GM23338 (cell line): Measurements from ENCODE around the gene URM1. TPM values are rescaled to one million over a fixed set of nuclear protein-coding genes. Genes with fewer than 3 reads are reported as not detected.

Source experiments
- ATAC-seq: fragments of 200-7000 bp; cut with Tn5 transposase; 3 replicates; pipeline ENCODE4 v1.9.1; 2020
- DNase-seq: peaks from one replicate; pipeline ENCODE4 v3.0.0-alpha.2; 2015; ENCODE audit warnings: low spot score
- H2AFZ ChIP-seq: fragments of 200-600 bp; sonication (generic); 2 replicates; pipeline ENCODE4 v1.8.0; 2016; ENCODE audit warnings: antibody characterized with exemption, mild to moderate bottlenecking, moderate library complexity
- H3F3A ChIP-seq: fragments of 200-600 bp; sonication (generic); replicated peaks from 2 replicates; pipeline ENCODE4 v1.8.0; 2017; ENCODE audit warnings: antibody characterized with exemption, mixed run types, low read depth
- H3K27ac ChIP-seq: fragments of 200-600 bp; sonication (generic); 2 replicates; pipeline ENCODE4 v1.6.1; 2016; ENCODE audit warnings: low read depth
- H3K27me3 ChIP-seq: fragments of 200-600 bp; sonication (generic); 2 replicates; pipeline ENCODE4 v1.8.0; 2016; ENCODE audit warnings: mild to moderate bottlenecking, mixed run types, moderate library complexity; ENCODE audit not compliant: insufficient read depth
- H3K36me3 ChIP-seq: fragments of 200-600 bp; sonication (generic); 2 replicates; pipeline ENCODE4 v1.8.0; 2016; ENCODE audit warnings: mild to moderate bottlenecking; ENCODE audit not compliant: insufficient read depth
- H3K4me1 ChIP-seq: fragments of 200-600 bp; sonication (generic); 2 replicates; pipeline ENCODE4 v1.8.0; 2016; ENCODE audit warnings: mild to moderate bottlenecking, moderate library complexity; ENCODE audit not compliant: insufficient read depth
- H3K4me2 ChIP-seq: fragments of 200-600 bp; sonication (generic); 2 replicates; pipeline ENCODE4 v1.7.1; 2017; ENCODE audit warnings: mixed run types
- H3K4me3 ChIP-seq: fragments of 200-600 bp; sonication (generic); 2 replicates; pipeline ENCODE4 v1.6.1; 2016; ENCODE audit warnings: mixed run types
- H3K79me2 ChIP-seq: fragments of 200-600 bp; sonication (generic); replicated peaks from 2 replicates; pipeline ENCODE4 v1.8.0; 2017; ENCODE audit warnings: mild to moderate bottlenecking; ENCODE audit not compliant: insufficient read depth
- H3K9me2 ChIP-seq: fragments of 200-600 bp; sonication (generic); 2 replicates; pipeline ENCODE4 v1.8.0; 2017; ENCODE audit not compliant: insufficient read depth
- H4K20me1 ChIP-seq: fragments of 200-600 bp; sonication (generic); replicated peaks from 2 replicates; pipeline ENCODE4 v1.8.0; 2017; ENCODE audit warnings: mild to moderate bottlenecking; ENCODE audit not compliant: insufficient read depth
- H3K27ac Mint-ChIP-seq: 2 replicates; pipeline ENCODE4 v1.8.0; 2020; ENCODE audit warnings: inconsistent platforms, mild to moderate bottlenecking, moderate library complexity, mixed read lengths
- H3K27me3 Mint-ChIP-seq: 3 replicates; pipeline ENCODE4 v1.8.0; 2022; ENCODE audit warnings: low read depth, mild to moderate bottlenecking, moderate library complexity, mixed read lengths, inconsistent platforms; ENCODE audit not compliant: insufficient read depth, poor library complexity
- H3K36me3 Mint-ChIP-seq: 3 replicates; pipeline ENCODE4 v1.8.0; 2021; ENCODE audit warnings: low read depth, mild to moderate bottlenecking, inconsistent platforms, moderate library complexity, mixed read lengths
- H3K4me1 Mint-ChIP-seq: 3 replicates; pipeline ENCODE4 v1.8.0; 2020; ENCODE audit warnings: mild to moderate bottlenecking, inconsistent platforms, mixed read lengths
- H3K4me3 Mint-ChIP-seq: 3 replicates; pipeline ENCODE4 v1.8.0; 2021; ENCODE audit warnings: moderate library complexity, mild to moderate bottlenecking, inconsistent platforms, mixed read lengths
- H3K9me3 Mint-ChIP-seq: 3 replicates; pipeline ENCODE4 v1.8.0; 2020; ENCODE audit warnings: moderate library complexity, mild to moderate bottlenecking, inconsistent platforms, mixed read lengths
- CREB1 ChIP-seq: fragments of 250-450 bp; sonication (Bioruptor Pico); IDR thresholded peaks from 2 replicates; pipeline ENCODE4 v1.5.0; 2020; ENCODE audit warnings: low read depth, mild to moderate bottlenecking, moderate library complexity
- CTCF ChIP-seq, 2 experiments: fragments of 200-600 bp in 1 of 2; sonication (generic) in 1 of 2; conservative IDR thresholded peaks; 2 replicates each; pipeline versions ENCODE4 v1.5.1 to v1.6.1; 2016 to 2017; ENCODE audit warnings: antibody characterized with exemption in 2 of 2, low read depth in 2 of 2, mild to moderate bottlenecking in 2 of 2, moderate library complexity in 1 of 2
- ETS1 ChIP-seq: IDR thresholded peaks from 2 replicates; pipeline ENCODE4 v1.6.1; 2016; ENCODE audit warnings: antibody characterized with exemption
- EZH2 ChIP-seq: fragments of 200-600 bp; sonication (generic); IDR thresholded peaks from one replicate; pipeline ENCODE4 v1.8.0; 2017; ENCODE audit warnings: antibody characterized with exemption, mild to moderate bottlenecking, low read depth; ENCODE audit not compliant: unreplicated experiment
- EZH2phosphoT487 ChIP-seq: fragments of 200-600 bp; sonication (generic); IDR thresholded peaks from one replicate; pipeline ENCODE4 v1.8.1; 2018; ENCODE audit warnings: antibody characterized with exemption; ENCODE audit not compliant: unreplicated experiment
- JUNB ChIP-seq: IDR thresholded peaks from one replicate; pipeline ENCODE4 v1.6.1; 2016; ENCODE audit warnings: antibody characterized with exemption; ENCODE audit not compliant: unreplicated experiment
- NANOG ChIP-seq: IDR thresholded peaks from 2 replicates; pipeline ENCODE4 v1.6.1; 2016; ENCODE audit warnings: antibody characterized with exemption, borderline replicate concordance
- POLR2AphosphoS5 ChIP-seq: IDR thresholded peaks from 2 replicates; pipeline ENCODE4 v1.6.1; 2016; ENCODE audit warnings: antibody characterized with exemption, low read depth
- REST ChIP-seq: IDR thresholded peaks from one replicate; pipeline ENCODE4 v1.6.1; 2018; ENCODE audit warnings: antibody characterized with exemption; ENCODE audit not compliant: unreplicated experiment
- STAT1 ChIP-seq: IDR thresholded peaks from one replicate; pipeline ENCODE4 v1.6.1; 2016; ENCODE audit warnings: antibody characterized with exemption; ENCODE audit not compliant: unreplicated experiment
- ZNF114 ChIP-seq: fragments of 250-450 bp; sonication (Bioruptor Pico); IDR thresholded peaks from 2 replicates; pipeline ENCODE4 v1.5.0; 2020; ENCODE audit warnings: mild to moderate bottlenecking, moderate library complexity
- ZNF331 ChIP-seq: fragments of 250-450 bp; sonication (Bioruptor Pico); IDR thresholded peaks from 2 replicates; pipeline ENCODE4 v1.5.0; 2020; ENCODE audit warnings: low read depth, mild to moderate bottlenecking, moderate library complexity
- ZNF462 ChIP-seq: fragments of 250-450 bp; sonication (Bioruptor Pico); IDR thresholded peaks from 2 replicates; pipeline ENCODE4 v1.5.0; 2020; ENCODE audit warnings: mild to moderate bottlenecking, moderate library complexity
- polyA plus RNA-seq: library from polyadenylated mRNA; unstranded; fragments of >200 nt; fragmentation: Nextera tagmentation; extraction: Ambion mirVana; gene quantifications from 2 replicates; pipeline ENCODE4 v1.2.1, GENCODE V29; 2016
- total RNA-seq: library from RNA; depleted of rRNA; stranded (reverse); fragments of >200 nt; shearing (Covaris generic); gene quantifications from 2 replicates; pipeline ENCODE4 v1.2.3, GENCODE V29; 2014

Gene URM1
- total and polyA plus RNA-seq, 2 experiments from 2014 or later: 28.6 to 47.8 TPM

GRCh38 chr9:128349772-128350171 is 21.4 kb upstream of the URM1 start:
- Histone ChIP-seq H3K79me2 (no peaks in the 10 kb centered on the region), H3K27me3 (no peaks in the 10 kb centered on the region), H3F3A (no peaks in the 10 kb centered on the region), H2AFZ (no peak overlapping the region), H3K4me2 (no peak overlapping the region), H3K36me3 (no peaks in the 10 kb centered on the region), H4K20me1 (no peaks in the 10 kb centered on the region; the same call in 1 of the 2 replicates), H3K9me2 (no peaks in the 10 kb centered on the region), H3K27ac (no peak overlapping the region), H3K4me1 (no peaks in the 10 kb centered on the region), H3K4me3 (no peak overlapping the region)
- no peak for TF ChIP-seq REST
- TF ChIP-seq ZNF331 (CRISPR knock-in tag): no peak
- no peak for TF ChIP-seq ZNF114 (CRISPR knock-in tag)
- no peak for TF ChIP-seq EZH2
- TF ChIP-seq POLR2AphosphoS5: no peak
- TF ChIP-seq STAT1: no peak
- no peak for TF ChIP-seq ETS1
- no peak for TF ChIP-seq JUNB
- no peak for TF ChIP-seq EZH2phosphoT487
- no peak for TF ChIP-seq CREB1
- TF ChIP-seq NANOG: no peak
- TF ChIP-seq ZNF462 (CRISPR knock-in tag): no peak
- no peak for TF ChIP-seq CTCF (conservative IDR thresholded peaks at IDR 0.05; ENCODE audit: low read depth in 2 of 2)
- ATAC-seq: no peak
- peaks cover 19% of the 10 kb centered on the region for H3K36me3 Mint-ChIP-seq
- H3K4me3 Mint-ChIP-seq: no peak overlapping the region
- no peaks in the 10 kb centered on the region for H3K9me3 Mint-ChIP-seq
- H3K4me1 Mint-ChIP-seq: no peaks in the 10 kb centered on the region; the same call in 2 of the 3 replicates
- no peak for DNase-seq
- H3K27ac Mint-ChIP-seq: no peak overlapping the region
- H3K27me3 Mint-ChIP-seq: peaks cover 11% of the 10 kb centered on the region
